ENCODE data around the gene GMCL1. TPM values are rescaled to one million over a fixed set of nuclear protein-coding genes. Genes with fewer than 3 reads are reported as not detected.

GMCL1 gene
- total RNA-seq, 1 experiment from 2014 or later = 21.6 TPM

GRCh38 chr2:69784228-69784627, 45.2 kb upstream of the GMCL1 start (continued):
- no peak for TF ChIP-seq STAT6 (CRISPR knock-in tag; conservative IDR thresholded peaks at IDR 0.05; ENCODE audit: low read depth)

- H3K27me3 Mint-ChIP-seq (ENCODE audit: low read depth) = no peaks in the 10 kb centered on the region
- no peaks in the 10 kb centered on the region for H3K36me3 Mint-ChIP-seq
- H3K9me3 Mint-ChIP-seq = no peaks in the 10 kb centered on the region
- no peak for ATAC-seq
- peaks cover 31% of the 10 kb centered on the region for H3K4me1 Mint-ChIP-seq
- no peak for DNase-seq (ENCODE audit: low spot score)
- no peak for TF ChIP-seq ZMAT4 (CRISPR knock-in tag; IDR thresholded peaks at IDR 0.05)
- TF ChIP-seq MYBL2 (CRISPR knock-in tag; IDR thresholded peaks at IDR 0.05) = no peak
- no peak for TF ChIP-seq JAZF1 (CRISPR knock-in tag; IDR thresholded peaks at IDR 0.05)
- no peak for TF ChIP-seq ZNF138 (CRISPR knock-in tag; conservative IDR thresholded peaks at IDR 0.05)
- TF ChIP-seq ZBTB43 (CRISPR knock-in tag; IDR thresholded peaks at IDR 0.05) = no peak
- no peak for TF ChIP-seq ATF3 (CRISPR knock-in tag; conservative IDR thresholded peaks at IDR 0.05)
- no peak for TF ChIP-seq ZNF121 (CRISPR knock-in tag; IDR thresholded peaks at IDR 0.05)
- TF ChIP-seq AR (CRISPR knock-in tag; IDR thresholded peaks at IDR 0.05) = no peak
- TF ChIP-seq PREB (CRISPR knock-in tag; IDR thresholded peaks at IDR 0.05; ENCODE audit: borderline replicate concordance) = no peak
- TF ChIP-seq USF2 (CRISPR knock-in tag; IDR thresholded peaks at IDR 0.05) = no peak
- TF ChIP-seq TEAD1 (CRISPR knock-in tag; IDR thresholded peaks at IDR 0.05) = no peak
- no peak for TF ChIP-seq IRF2 (CRISPR knock-in tag; IDR thresholded peaks at IDR 0.05; ENCODE audit: borderline replicate concordance, low read depth)
- no peak for TF ChIP-seq NFE2L1 (CRISPR knock-in tag; IDR thresholded peaks at IDR 0.05)
- ChIA-PET POLR2A (no interaction called here), CTCF (interaction anchor here (0.7 to 1.0 kb wide), 2 partner anchors 32 to 61 kb away, joined by 3 to 4 read pairs; no protein-coding TSS in a partner anchor)
- H3K27ac Mint-ChIP-seq = no peak overlapping the region; the same call in 1 of the 2 replicates
- no peak overlapping the region for H3K4me3 Mint-ChIP-seq
These were observed 44.1 kb upstream of the GMCL1 start for GRCh38 chr2:69785358-69785757.
